Mammary epithelial cell (primary cell): ENCODE data around the gene COL3A1.

Experiments
- EZH2 ChIP-seq: IDR thresholded peaks from 2 replicates; pipeline ENCODE4 v1.6.1; 2012; ENCODE audit warnings: low read length, inconsistent platforms, borderline replicate concordance
- TF ChIP-seq, protein P1 (sequence below), 2 donors: IDR thresholded peaks in 1 of 2; conservative IDR thresholded peaks in 1 of 2; 2 replicates each; pipeline ENCODE4 v1.5.1; 2011 to 2012; ENCODE audit warnings: inconsistent platforms in 2 of 2, low read length in 2 of 2, mild to moderate bottlenecking in 2 of 2, control low read depth in 1 of 2, low read depth in 1 of 2; ENCODE audit not compliant: insufficient read depth in 1 of 2; ENCODE audit errors: extremely low read depth in 1 of 2

DNA sequence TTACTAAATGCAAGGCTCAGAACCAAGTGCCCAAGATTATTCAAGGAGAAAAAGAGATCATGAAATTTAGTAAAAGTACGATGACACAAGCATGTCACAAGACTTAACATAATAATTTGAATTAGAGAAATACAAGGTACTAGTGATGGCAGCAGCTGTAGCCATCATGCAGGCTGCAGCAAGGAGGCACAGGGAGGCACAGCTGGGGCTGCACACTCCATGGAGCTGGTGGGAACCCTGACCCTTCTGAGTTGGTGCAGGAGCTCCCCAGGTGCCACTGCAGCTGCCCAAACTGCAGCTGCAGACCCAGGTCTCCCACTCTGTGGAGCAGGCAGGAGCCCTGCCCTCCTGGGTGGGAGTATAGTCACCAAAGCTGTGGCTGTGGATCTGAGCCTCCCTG, 46.0 kb downstream of the COL3A1 start:
- TF ChIP-seq, protein P1, sequence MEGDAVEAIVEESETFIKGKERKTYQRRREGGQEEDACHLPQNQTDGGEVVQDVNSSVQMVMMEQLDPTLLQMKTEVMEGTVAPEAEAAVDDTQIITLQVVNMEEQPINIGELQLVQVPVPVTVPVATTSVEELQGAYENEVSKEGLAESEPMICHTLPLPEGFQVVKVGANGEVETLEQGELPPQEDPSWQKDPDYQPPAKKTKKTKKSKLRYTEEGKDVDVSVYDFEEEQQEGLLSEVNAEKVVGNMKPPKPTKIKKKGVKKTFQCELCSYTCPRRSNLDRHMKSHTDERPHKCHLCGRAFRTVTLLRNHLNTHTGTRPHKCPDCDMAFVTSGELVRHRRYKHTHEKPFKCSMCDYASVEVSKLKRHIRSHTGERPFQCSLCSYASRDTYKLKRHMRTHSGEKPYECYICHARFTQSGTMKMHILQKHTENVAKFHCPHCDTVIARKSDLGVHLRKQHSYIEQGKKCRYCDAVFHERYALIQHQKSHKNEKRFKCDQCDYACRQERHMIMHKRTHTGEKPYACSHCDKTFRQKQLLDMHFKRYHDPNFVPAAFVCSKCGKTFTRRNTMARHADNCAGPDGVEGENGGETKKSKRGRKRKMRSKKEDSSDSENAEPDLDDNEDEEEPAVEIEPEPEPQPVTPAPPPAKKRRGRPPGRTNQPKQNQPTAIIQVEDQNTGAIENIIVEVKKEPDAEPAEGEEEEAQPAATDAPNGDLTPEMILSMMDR (conservative IDR thresholded peaks at IDR 0.05 in 1 of 2, IDR thresholded peaks at IDR 0.05 in 1 of 2; ENCODE audit: extremely low read depth in 1 of 2, insufficient read depth in 1 of 2, low read depth in 1 of 2, low read length in 2 of 2): no peak
- TF ChIP-seq EZH2: no peak
